ENCODE measurements around the gene LDB2.

- TF ChIP-seq CTCF (IDR thresholded peaks at IDR 0.05): no peak
- TF ChIP-seq POLR2A (IDR thresholded peaks at IDR 0.05): no peak
Measured at GRCh38 chr4:16596267-16596666, 302.2 kb downstream of the LDB2 start.

Measured in heart left ventricle (tissue), 13 donors.